ENCODE measurements around the gene ELFN1. TPM values are rescaled to one million over a fixed set of nuclear protein-coding genes. Genes with fewer than 3 reads are reported as not detected.
A peak's percentile ranks its signal among the peaks of the same experiment; 100 is the strongest.

The ELFN1 gene
- total RNA-seq, 1 donor from 2014 or later, result 0.65 TPM

DNA sequence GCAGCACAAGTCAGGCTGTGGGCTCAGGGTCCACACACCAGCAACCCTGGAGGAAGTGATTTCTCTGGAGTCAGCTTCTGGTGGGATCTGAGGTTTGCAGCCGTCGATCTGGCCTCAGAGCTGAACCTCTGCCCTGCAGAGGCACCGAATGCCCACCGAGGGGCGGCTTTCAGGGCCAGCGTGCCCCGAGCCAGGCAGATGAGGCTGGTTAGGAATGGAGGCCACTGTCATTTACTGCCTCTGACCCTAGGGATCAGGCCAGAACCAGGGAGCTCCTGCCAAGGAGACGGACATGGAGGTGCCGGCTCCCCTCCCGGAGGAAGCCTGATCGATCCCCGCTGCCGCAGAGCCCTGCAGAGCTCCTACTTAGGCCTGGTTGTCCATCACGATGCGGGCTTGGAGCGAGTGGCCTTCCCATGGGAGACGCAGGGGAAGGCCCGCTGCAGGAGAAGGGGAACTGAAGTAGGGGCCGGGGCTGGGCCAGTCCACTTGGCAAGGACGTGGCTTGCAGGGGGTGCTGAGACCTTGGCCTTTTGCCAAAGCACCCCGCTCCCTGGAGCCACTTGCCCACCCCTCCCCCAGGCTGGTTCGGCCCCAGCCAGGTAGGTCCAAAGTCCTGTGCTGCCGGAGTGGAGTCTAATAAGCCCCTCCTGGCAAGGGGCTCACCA, 19.6 kb upstream of the ELFN1 start:
- peaks cover 29% of the 10 kb centered on the region for H3K27me3 Mint-ChIP-seq (ENCODE audit: low read depth)
- no peaks in the 10 kb centered on the region for H3K36me3 Mint-ChIP-seq (ENCODE audit: low read depth)
- peaks cover 5% of the 10 kb centered on the region for H3K4me1 Mint-ChIP-seq (ENCODE audit: low read depth)
- no peak overlapping the region for H3K4me3 Mint-ChIP-seq (ENCODE audit: unreplicated experiment)
- DNase-seq (ENCODE audit: low spot score), result peak; percentile 85
- H3K27ac Mint-ChIP-seq (ENCODE audit: unreplicated experiment), result no peak overlapping the region
- TF ChIP-seq, protein P1, sequence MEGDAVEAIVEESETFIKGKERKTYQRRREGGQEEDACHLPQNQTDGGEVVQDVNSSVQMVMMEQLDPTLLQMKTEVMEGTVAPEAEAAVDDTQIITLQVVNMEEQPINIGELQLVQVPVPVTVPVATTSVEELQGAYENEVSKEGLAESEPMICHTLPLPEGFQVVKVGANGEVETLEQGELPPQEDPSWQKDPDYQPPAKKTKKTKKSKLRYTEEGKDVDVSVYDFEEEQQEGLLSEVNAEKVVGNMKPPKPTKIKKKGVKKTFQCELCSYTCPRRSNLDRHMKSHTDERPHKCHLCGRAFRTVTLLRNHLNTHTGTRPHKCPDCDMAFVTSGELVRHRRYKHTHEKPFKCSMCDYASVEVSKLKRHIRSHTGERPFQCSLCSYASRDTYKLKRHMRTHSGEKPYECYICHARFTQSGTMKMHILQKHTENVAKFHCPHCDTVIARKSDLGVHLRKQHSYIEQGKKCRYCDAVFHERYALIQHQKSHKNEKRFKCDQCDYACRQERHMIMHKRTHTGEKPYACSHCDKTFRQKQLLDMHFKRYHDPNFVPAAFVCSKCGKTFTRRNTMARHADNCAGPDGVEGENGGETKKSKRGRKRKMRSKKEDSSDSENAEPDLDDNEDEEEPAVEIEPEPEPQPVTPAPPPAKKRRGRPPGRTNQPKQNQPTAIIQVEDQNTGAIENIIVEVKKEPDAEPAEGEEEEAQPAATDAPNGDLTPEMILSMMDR (IDR thresholded peaks at IDR 0.05), result no peak
- no peaks in the 10 kb centered on the region for H3K9me3 Mint-ChIP-seq (ENCODE audit: low read depth)

GRCh38 chr7:1651031-1651446, 19.0 kb upstream of the ELFN1 start:
- peak; percentile 78 for DNase-seq (ENCODE audit: low spot score)
- TF ChIP-seq, protein P1 (IDR thresholded peaks at IDR 0.05), result no peak
- Mint-ChIP-seq H3K9me3 (ENCODE audit: low read depth) (no peaks in the 10 kb centered on the region), H3K27ac (ENCODE audit: unreplicated experiment) (no peak overlapping the region), H3K27me3 (ENCODE audit: low read depth) (peaks cover 33% of the 10 kb centered on the region), H3K4me3 (ENCODE audit: unreplicated experiment) (no peak overlapping the region), H3K36me3 (ENCODE audit: low read depth) (no peaks in the 10 kb centered on the region), H3K4me1 (ENCODE audit: low read depth) (peaks cover 5% of the 10 kb centered on the region)

- H3K4me1 Mint-ChIP-seq (ENCODE audit: low read depth), result peaks cover 5% of the 10 kb centered on the region
- peaks cover 41% of the 10 kb centered on the region for H3K27me3 Mint-ChIP-seq (ENCODE audit: low read depth)
- H3K9me3 Mint-ChIP-seq (ENCODE audit: low read depth), result no peaks in the 10 kb centered on the region
- no peak overlapping the region for H3K27ac Mint-ChIP-seq (ENCODE audit: unreplicated experiment)
- H3K36me3 Mint-ChIP-seq (ENCODE audit: low read depth), result no peaks in the 10 kb centered on the region
- no peak overlapping the region for H3K4me3 Mint-ChIP-seq (ENCODE audit: unreplicated experiment)
- TF ChIP-seq, protein P1 (IDR thresholded peaks at IDR 0.05), result no peak
- no peak for DNase-seq (ENCODE audit: low spot score)
Observed at GRCh38 chr7:1651891-1652290, 18.2 kb upstream of the ELFN1 start.

DNA sequence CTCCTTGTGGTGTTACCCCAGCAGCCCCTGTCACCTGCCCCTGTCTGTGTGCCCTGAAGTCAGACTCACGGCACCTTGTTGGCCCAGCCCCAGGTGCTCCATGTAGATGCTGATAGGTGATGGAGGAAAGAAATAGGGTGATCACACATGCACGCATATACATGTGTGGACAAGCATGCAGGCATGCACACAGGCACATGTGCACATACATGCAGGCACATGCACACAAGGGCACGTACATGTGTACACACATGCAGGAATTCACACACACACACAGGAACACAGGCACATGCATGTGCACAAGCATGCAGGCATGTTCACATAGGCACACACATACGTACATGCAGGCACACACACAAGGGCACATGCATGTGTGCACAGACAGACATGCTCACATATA, 16.6 kb upstream of the ELFN1 start:
- no peak overlapping the region for H3K4me3 Mint-ChIP-seq (ENCODE audit: unreplicated experiment)
- no peaks in the 10 kb centered on the region for H3K36me3 Mint-ChIP-seq (ENCODE audit: low read depth)
- H3K27ac Mint-ChIP-seq (ENCODE audit: unreplicated experiment), result no peak overlapping the region
- no peaks in the 10 kb centered on the region for H3K9me3 Mint-ChIP-seq (ENCODE audit: low read depth)
- TF ChIP-seq, protein P1 (IDR thresholded peaks at IDR 0.05), result no peak
- peaks cover 42% of the 10 kb centered on the region for H3K27me3 Mint-ChIP-seq (ENCODE audit: low read depth)
- no peak for DNase-seq (ENCODE audit: low spot score)
- no peaks in the 10 kb centered on the region for H3K4me1 Mint-ChIP-seq (ENCODE audit: low read depth)

GRCh38 chr7:1654111-1654510, 16.0 kb upstream of the ELFN1 start:
- TF ChIP-seq, protein P1 (IDR thresholded peaks at IDR 0.05), result no peak
- Mint-ChIP-seq H3K36me3 (ENCODE audit: low read depth) (no peaks in the 10 kb centered on the region), H3K4me3 (ENCODE audit: unreplicated experiment) (no peak overlapping the region), H3K9me3 (ENCODE audit: low read depth) (no peaks in the 10 kb centered on the region), H3K27ac (ENCODE audit: unreplicated experiment) (no peak overlapping the region), H3K27me3 (ENCODE audit: low read depth) (peaks cover 37% of the 10 kb centered on the region), H3K4me1 (ENCODE audit: low read depth) (no peaks in the 10 kb centered on the region)
- DNase-seq (ENCODE audit: low spot score), result no peak
